Measurements from ENCODE around the gene EPN2.

EPN2 gene

DNA sequence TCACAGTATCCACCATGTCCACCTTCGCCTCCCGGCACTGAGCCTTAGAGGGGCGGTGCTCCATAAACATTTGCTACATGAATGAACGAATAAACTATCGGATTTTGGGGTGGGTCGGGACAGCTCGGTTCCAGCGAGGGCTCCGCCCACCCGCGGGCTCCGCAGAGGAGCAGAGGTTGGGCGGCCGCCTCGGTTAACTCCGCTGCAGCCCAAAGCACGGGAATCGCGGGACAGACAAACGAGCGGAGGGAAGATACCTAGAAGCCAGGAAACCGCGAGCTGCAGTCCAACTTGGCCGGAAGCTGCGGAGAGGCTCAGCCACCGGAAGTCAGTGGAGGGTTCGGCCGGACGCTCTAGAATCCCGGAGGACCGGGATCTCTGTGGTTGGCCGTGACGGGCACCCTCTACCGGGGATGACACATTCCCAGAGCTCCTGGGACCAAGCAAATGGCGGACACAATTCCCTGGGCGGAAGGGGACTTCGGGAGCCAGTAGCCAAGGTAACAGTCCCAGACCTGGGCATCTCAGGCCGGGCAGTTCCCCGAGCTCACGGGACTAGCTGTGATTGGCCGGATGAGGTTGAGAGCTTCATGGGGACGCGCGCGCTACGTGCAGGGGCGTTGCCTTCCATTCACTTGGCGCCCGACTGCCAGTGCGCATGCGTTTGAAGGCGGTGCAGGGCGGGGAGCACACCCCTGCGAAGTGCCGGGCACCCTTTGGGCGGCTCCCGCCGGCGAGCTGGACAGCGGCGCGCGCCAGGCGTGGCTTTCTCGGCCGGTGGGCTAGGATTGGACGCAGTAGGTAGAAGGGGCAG lies 140.6 kb downstream of the EPN2 start:
- peaks cover 14% of the 10 kb centered on the region for H3K4me1 ChIP-seq (ENCODE audit: control insufficient read depth, insufficient read depth, low read length)
- peaks cover 15% of the 10 kb centered on the region for H3K36me3 ChIP-seq (ENCODE audit: control insufficient read depth, insufficient read depth, low read length)
- peak overlapping the region; percentile 95 for H3K27ac ChIP-seq (ENCODE audit: low read depth, low read length)
- peak overlapping the region; percentile 68 for H3K4me3 ChIP-seq (ENCODE audit: low read length)
- peak overlapping the region; percentile 54 for H3K9ac ChIP-seq (ENCODE audit: low read length)
- H3K27me3 ChIP-seq (ENCODE audit: control insufficient read depth, insufficient read depth, low read length) = no peaks in the 10 kb centered on the region

- Histone ChIP-seq H3K9ac (ENCODE audit: low read length) (peak within 1 kb of the TSS; percentile 70), H3K27ac (ENCODE audit: low read depth, low read length) (peak within 1 kb of the TSS; percentile 95), H3K4me1 (ENCODE audit: control insufficient read depth, insufficient read depth, low read length) (peaks cover 17% of the 10 kb centered on the region), H3K36me3 (ENCODE audit: control insufficient read depth, insufficient read depth, low read length) (peaks cover 18% of the 10 kb centered on the region), H3K4me3 (ENCODE audit: low read length) (peak within 1 kb of the TSS; percentile 91), H3K27me3 (ENCODE audit: control insufficient read depth, insufficient read depth, low read length) (no peaks in the 10 kb centered on the region)
Observed at GRCh38 chr17:19378416-19379360, 141.5 kb downstream of the EPN2 start, which contains the start of gene MAPK7. TSS of gene MAPK7 (plus strand) at chr17:19378498. CDS start at chr17:19378901, 403 bp downstream.

DNA sequence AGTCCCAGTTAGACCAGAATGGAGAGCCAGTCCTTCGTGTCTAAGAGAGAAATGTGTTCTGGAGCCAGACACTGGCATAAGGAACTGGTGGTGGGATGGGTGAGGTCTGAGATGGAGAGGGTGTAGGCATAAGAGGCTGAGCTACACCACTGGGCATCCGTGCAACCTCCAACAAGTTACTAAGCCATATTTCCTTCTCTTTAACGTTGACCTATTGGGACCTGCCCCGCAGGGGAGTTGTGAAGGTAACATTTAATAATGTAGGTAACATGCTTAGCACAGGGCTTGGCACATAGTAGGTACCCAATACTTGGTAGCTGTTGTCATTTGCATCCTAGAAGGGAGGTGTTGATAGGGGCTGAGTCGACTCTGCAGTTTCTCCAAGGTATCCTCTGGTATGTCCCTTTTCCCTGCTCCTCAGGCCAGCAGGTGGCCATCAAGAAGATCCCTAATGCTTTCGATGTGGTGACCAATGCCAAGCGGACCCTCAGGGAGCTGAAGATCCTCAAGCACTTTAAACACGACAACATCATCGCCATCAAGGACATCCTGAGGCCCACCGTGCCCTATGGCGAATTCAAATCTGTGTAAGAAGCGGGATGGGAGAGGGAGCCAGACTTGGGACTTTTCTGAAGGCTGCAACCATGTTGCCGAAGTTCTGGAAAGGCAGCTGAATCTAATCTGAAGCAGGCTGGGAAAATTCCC lies 142.3 kb downstream of the EPN2 start:
- peak overlapping the region; percentile 91 for H3K4me3 ChIP-seq (ENCODE audit: low read length)
- H3K4me1 ChIP-seq (ENCODE audit: control insufficient read depth, insufficient read depth, low read length) = peaks cover 25% of the 10 kb centered on the region
- no peak overlapping the region for H3K9ac ChIP-seq (ENCODE audit: low read length)
- peak overlapping the region; percentile 88 for H3K27ac ChIP-seq (ENCODE audit: low read depth, low read length)
- no peaks in the 10 kb centered on the region for H3K27me3 ChIP-seq (ENCODE audit: control insufficient read depth, insufficient read depth, low read length)
- peaks cover 21% of the 10 kb centered on the region for H3K36me3 ChIP-seq (ENCODE audit: control insufficient read depth, insufficient read depth, low read length)

DNA sequence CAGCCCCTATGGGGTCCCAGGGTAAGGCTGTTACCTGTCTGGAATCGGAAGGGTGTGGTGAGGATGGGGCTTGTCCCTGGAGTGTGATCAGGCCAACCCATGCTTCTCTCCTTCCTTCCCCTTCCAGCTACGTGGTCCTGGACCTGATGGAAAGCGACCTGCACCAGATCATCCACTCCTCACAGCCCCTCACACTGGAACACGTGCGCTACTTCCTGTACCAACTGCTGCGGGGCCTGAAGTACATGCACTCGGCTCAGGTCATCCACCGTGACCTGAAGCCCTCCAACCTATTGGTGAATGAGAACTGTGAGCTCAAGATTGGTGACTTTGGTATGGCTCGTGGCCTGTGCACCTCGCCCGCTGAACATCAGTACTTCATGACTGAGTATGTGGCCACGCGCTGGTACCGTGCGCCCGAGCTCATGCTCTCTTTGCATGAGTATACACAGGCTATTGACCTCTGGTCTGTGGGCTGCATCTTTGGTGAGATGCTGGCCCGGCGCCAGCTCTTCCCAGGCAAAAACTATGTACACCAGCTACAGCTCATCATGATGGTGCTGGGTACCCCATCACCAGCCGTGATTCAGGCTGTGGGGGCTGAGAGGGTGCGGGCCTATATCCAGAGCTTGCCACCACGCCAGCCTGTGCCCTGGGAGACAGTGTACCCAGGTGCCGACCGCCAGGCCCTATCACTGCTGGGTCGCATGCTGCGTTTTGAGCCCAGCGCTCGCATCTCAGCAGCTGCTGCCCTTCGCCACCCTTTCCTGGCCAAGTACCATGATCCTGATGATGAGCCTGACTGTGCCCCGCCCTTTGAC lies 143.5 kb downstream of the EPN2 start:
- no peak overlapping the region for H3K9ac ChIP-seq (ENCODE audit: low read length)
- H3K4me1 ChIP-seq (ENCODE audit: control insufficient read depth, insufficient read depth, low read length) = peaks cover 36% of the 10 kb centered on the region
- no peaks in the 10 kb centered on the region for H3K27me3 ChIP-seq (ENCODE audit: control insufficient read depth, insufficient read depth, low read length)
- H3K36me3 ChIP-seq (ENCODE audit: control insufficient read depth, insufficient read depth, low read length) = peaks cover 21% of the 10 kb centered on the region
- H3K27ac ChIP-seq (ENCODE audit: low read depth, low read length) = no peak overlapping the region
- no peak overlapping the region for H3K4me3 ChIP-seq (ENCODE audit: low read length)

DNA sequence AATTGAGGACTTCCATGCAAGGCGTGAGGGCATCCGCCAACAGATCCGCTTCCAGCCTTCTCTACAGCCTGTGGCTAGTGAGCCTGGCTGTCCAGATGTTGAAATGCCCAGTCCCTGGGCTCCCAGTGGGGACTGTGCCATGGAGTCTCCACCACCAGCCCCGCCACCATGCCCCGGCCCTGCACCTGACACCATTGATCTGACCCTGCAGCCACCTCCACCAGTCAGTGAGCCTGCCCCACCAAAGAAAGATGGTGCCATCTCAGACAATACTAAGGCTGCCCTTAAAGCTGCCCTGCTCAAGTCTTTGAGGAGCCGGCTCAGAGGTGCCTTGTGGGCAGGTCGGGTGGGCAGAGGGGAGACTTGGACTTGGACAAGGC lies 144.2 kb downstream of the EPN2 start:
- peaks cover 21% of the 10 kb centered on the region for H3K36me3 ChIP-seq (ENCODE audit: control insufficient read depth, insufficient read depth, low read length)
- H3K4me1 ChIP-seq (ENCODE audit: control insufficient read depth, insufficient read depth, low read length) = peaks cover 37% of the 10 kb centered on the region
- H3K9ac ChIP-seq (ENCODE audit: low read length) = no peak overlapping the region
- H3K27me3 ChIP-seq (ENCODE audit: control insufficient read depth, insufficient read depth, low read length) = no peaks in the 10 kb centered on the region
- H3K27ac ChIP-seq (ENCODE audit: low read depth, low read length) = no peak overlapping the region
- H3K4me3 ChIP-seq (ENCODE audit: low read length) = no peak overlapping the region

- no peak overlapping the region for H3K4me3 ChIP-seq (ENCODE audit: low read length)
- no peaks in the 10 kb centered on the region for H3K27me3 ChIP-seq (ENCODE audit: control insufficient read depth, insufficient read depth, low read length)
- H3K27ac ChIP-seq (ENCODE audit: low read depth, low read length) = no peak overlapping the region
- H3K4me1 ChIP-seq (ENCODE audit: control insufficient read depth, insufficient read depth, low read length) = peaks cover 35% of the 10 kb centered on the region
- H3K9ac ChIP-seq (ENCODE audit: low read length) = no peak overlapping the region
- peaks cover 21% of the 10 kb centered on the region for H3K36me3 ChIP-seq (ENCODE audit: control insufficient read depth, insufficient read depth, low read length)
Observed at GRCh38 chr17:19381741-19382444, 144.7 kb downstream of the EPN2 start.

- peaks cover 21% of the 10 kb centered on the region for H3K36me3 ChIP-seq (ENCODE audit: control insufficient read depth, insufficient read depth, low read length)
- H3K4me3 ChIP-seq (ENCODE audit: low read length) = no peak overlapping the region
- no peaks in the 10 kb centered on the region for H3K27me3 ChIP-seq (ENCODE audit: control insufficient read depth, insufficient read depth, low read length)
- no peak overlapping the region for H3K27ac ChIP-seq (ENCODE audit: low read depth, low read length)
- peaks cover 37% of the 10 kb centered on the region for H3K4me1 ChIP-seq (ENCODE audit: control insufficient read depth, insufficient read depth, low read length)
- no peak overlapping the region for H3K9ac ChIP-seq (ENCODE audit: low read length)
Observed at GRCh38 chr17:19382531-19383444, 145.6 kb downstream of the EPN2 start.

DNA sequence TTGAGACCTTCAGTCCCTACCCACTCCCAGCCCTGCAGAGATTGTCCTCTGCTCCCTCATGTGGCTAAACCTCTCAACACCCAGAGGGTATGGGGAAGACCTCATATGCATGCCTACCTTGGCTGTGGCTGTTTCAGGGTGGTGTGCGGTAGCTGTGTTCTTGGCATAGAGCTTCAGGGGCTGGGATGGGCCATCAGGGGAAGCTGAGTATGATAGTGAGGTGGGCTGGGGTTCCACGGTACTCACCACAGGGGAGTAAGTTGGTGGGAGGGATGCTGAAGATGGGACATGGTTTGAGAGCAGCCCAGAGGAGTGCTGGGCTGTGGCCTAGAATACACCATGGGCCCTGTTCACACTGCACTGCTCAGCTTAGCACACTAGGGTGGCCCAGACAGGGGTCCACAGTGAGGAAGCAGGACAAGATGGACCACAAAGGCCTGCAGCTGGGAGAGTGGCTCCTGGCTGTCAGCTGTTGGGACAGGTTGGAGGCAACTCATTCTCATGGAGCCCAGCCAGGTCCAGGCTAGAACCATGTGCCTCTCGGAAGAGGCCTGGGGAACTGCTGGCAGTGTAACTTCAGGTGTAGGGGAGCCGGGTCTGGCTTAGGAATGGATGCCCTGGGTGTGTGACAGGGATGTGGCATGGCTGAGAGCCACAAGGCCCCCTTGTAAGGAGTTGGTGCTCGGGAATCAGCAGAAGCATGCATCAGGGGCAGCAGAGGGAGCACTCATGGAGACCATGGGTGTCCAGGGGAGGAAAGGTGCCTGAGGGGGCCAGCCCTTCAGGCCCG lies 146.7 kb downstream of the EPN2 start:
- Histone ChIP-seq H3K4me3 (ENCODE audit: low read length) (peak overlapping the region; percentile 47), H3K27ac (ENCODE audit: low read depth, low read length) (peak overlapping the region; percentile 97), H3K9ac (ENCODE audit: low read length) (no peak overlapping the region), H3K36me3 (ENCODE audit: control insufficient read depth, insufficient read depth, low read length) (peaks cover 21% of the 10 kb centered on the region), H3K4me1 (ENCODE audit: control insufficient read depth, insufficient read depth, low read length) (peaks cover 48% of the 10 kb centered on the region), H3K27me3 (ENCODE audit: control insufficient read depth, insufficient read depth, low read length) (no peaks in the 10 kb centered on the region)

DNA sequence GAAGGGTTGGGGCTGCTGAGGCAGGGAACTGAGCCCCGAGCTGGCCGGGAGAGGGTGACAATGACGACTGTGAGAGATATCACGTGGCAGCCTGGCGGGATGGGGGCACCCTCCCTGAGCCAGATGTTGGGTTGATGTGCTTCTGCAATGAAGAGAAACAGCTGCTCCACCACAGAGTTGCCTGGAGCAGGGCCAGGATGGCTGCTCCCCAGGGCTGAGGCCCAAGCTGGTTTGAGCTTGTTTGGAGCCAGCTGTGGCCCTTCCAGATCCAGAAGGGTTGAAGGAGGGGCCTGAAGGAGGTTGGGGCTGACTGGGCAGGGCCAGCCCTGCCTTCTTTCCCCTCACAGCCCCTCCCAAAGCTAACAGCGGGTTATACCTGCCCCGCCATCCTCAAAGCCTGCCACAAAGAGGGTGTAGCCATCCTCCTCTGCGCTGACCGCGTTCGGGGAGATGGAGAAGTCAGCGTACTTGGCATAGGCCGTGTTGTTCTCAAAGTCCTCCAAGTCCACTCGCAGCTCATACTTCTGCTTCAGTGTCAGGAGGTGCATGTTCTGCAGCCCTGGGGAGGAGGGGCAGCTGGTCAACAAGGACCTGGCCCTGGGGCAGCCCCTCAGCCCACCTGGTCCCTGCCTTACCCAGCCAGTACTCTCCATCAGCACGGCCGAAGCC lies 147.7 kb downstream of the EPN2 start:
- Histone ChIP-seq H3K36me3 (ENCODE audit: control insufficient read depth, insufficient read depth, low read length) (peaks cover 21% of the 10 kb centered on the region), H3K4me3 (ENCODE audit: low read length) (peak overlapping the region; percentile 47), H3K9ac (ENCODE audit: low read length) (peak overlapping the region; percentile 13)

More for the DNA sequence above, 147.7 kb downstream of the EPN2 start:
- Histone ChIP-seq H3K27me3 (ENCODE audit: control insufficient read depth, insufficient read depth, low read length) (no peaks in the 10 kb centered on the region), H3K4me1 (ENCODE audit: control insufficient read depth, insufficient read depth, low read length) (peaks cover 41% of the 10 kb centered on the region), H3K27ac (ENCODE audit: low read depth, low read length) (peak overlapping the region; percentile 97)

Measured in rectal smooth muscle tissue (tissue), 1 donor.